DND-41 (cell line): ENCODE data around the gene CD276.

Source experiments
- EZH2 ChIP-seq: IDR thresholded peaks from 3 replicates; pipeline ENCODE4 v1.6.1; 2012; ENCODE audit warnings: borderline replicate concordance, low read depth, mild to moderate bottlenecking, moderate library complexity, low read length, inconsistent platforms; ENCODE audit not compliant: severe bottlenecking
- TF ChIP-seq, protein P1 (sequence below): IDR thresholded peaks from 2 replicates; pipeline ENCODE4 v1.5.1; 2012; ENCODE audit warnings: borderline replicate concordance, low read length, moderate library complexity, mild to moderate bottlenecking; ENCODE audit not compliant: poor library complexity, severe bottlenecking; ENCODE audit errors: extremely low read depth

DNA sequence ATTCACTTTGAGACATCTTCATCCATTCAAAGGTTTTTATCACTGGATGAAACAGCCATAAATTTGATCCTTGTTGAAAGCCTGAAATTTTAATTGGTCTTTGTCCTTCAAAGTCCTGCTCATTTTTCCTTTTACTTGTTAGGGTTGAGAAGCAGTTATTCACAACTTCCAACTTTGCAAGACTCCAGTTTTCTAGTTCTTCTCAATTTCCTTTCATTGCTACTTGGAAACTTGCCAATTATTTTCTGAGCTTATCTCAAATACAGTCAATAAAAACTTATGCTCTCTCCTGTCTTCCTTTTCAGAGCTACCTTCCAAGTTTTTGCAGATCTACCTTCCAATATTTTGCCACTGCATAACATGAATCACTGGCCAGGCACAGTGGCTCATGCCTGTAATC lies 23.7 kb upstream of the CD276 start:
- TF ChIP-seq, protein P1, sequence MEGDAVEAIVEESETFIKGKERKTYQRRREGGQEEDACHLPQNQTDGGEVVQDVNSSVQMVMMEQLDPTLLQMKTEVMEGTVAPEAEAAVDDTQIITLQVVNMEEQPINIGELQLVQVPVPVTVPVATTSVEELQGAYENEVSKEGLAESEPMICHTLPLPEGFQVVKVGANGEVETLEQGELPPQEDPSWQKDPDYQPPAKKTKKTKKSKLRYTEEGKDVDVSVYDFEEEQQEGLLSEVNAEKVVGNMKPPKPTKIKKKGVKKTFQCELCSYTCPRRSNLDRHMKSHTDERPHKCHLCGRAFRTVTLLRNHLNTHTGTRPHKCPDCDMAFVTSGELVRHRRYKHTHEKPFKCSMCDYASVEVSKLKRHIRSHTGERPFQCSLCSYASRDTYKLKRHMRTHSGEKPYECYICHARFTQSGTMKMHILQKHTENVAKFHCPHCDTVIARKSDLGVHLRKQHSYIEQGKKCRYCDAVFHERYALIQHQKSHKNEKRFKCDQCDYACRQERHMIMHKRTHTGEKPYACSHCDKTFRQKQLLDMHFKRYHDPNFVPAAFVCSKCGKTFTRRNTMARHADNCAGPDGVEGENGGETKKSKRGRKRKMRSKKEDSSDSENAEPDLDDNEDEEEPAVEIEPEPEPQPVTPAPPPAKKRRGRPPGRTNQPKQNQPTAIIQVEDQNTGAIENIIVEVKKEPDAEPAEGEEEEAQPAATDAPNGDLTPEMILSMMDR = no peak
- no peak for TF ChIP-seq EZH2
